B cell (primary cell): ENCODE results near the gene PRRT3. TPM values are rescaled to one million over a fixed set of nuclear protein-coding genes. Genes with fewer than 3 reads are reported as not detected.

Experiments used
- ATAC-seq: fragments of 200-7000 bp; cut with Tn5 transposase; one replicate; pipeline ENCODE4 v1.10.0; 2021; ENCODE audit warnings: low read depth, mild to moderate bottlenecking, moderate number of reproducible peaks, moderate library complexity
- CTCF ChIA-PET: fragments of 350-600 bp; sonication (Branson Sonifier 250); formaldehyde crosslinking; loops from one replicate; lab custom pipeline; 2021; ENCODE audit warnings: antibody characterized with exemption, inconsistent platforms; lab: Charles Lee
- POLR2A ChIA-PET: fragments of 350-600 bp; sonication (Branson Sonifier 250); formaldehyde crosslinking; loops from one replicate; lab custom pipeline; 2021; ENCODE audit warnings: antibody characterized with exemption; lab: Charles Lee
- DNase-seq: peaks from one replicate; pipeline ENCODE4 v3.0.0; 2013
- H2AFZ ChIP-seq: 2 replicates; pipeline ENCODE4 v1.6.1; 2012; ENCODE audit warnings: mild to moderate bottlenecking, low read depth, low read length; ENCODE audit not compliant: insufficient read depth, poor library complexity, severe bottlenecking
- H3K27ac ChIP-seq, 2 donors: 1 replicate in 1 of 2; 2 replicates in 1 of 2; pipeline ENCODE4 v1.5.1; 2012 to 2013; ENCODE audit warnings: low read length in 2 of 2, mild to moderate bottlenecking in 2 of 2, moderate library complexity in 1 of 2
- H3K27me3 ChIP-seq, 4 experiments: fragments of 200-600 bp in 1 of 4; sonication (generic) in 1 of 4; replicated peaks in 1 of 4; 1 replicate in 2 of 4; 2 replicates in 2 of 4; pipeline versions ENCODE4 v1.6.1 to v1.7.0; 2013 to 2016; ENCODE audit warnings: low read length in 3 of 4, mild to moderate bottlenecking in 2 of 4, mixed read lengths in 1 of 4, moderate library complexity in 1 of 4; ENCODE audit not compliant: insufficient read depth in 4 of 4, control insufficient read depth in 3 of 4; ENCODE audit errors: control extremely low read depth in 1 of 4
- H3K36me3 ChIP-seq, 2 experiments: replicated peaks in 1 of 2; 1 replicate in 1 of 2; 2 replicates in 1 of 2; pipeline versions ENCODE4 v1.6.1 to v1.7.1; 2013; ENCODE audit warnings: low read length in 1 of 2; ENCODE audit not compliant: insufficient read depth in 2 of 2, control insufficient read depth in 1 of 2; ENCODE audit errors: control extremely low read depth in 1 of 2, extremely low read depth in 1 of 2
- H3K4me1 ChIP-seq, 2 donors: fragments of 200-600 bp in 1 of 2; sonication (generic) in 1 of 2; 1 replicate in 1 of 2; 2 replicates in 1 of 2; pipeline versions ENCODE4 v1.5.1 to v1.6.1; 2013 to 2017; ENCODE audit warnings: low read length in 2 of 2; ENCODE audit not compliant: control insufficient read depth in 2 of 2, insufficient read depth in 2 of 2
- H3K4me2 ChIP-seq: replicated peaks from 2 replicates; pipeline ENCODE3; 2012; ENCODE audit warnings: mild to moderate bottlenecking, low read depth, low read length; ENCODE audit not compliant: poor library complexity, severe bottlenecking
- H3K4me3 ChIP-seq, 5 experiments: fragments of 200-600 bp in 1 of 5; sonication (generic) in 1 of 5; 1 replicate in 3 of 5; 2 replicates in 2 of 5; pipeline versions ENCODE4 v1.5.1 to v1.7.0; 2011 to 2016; ENCODE audit warnings: low read length in 4 of 5, mild to moderate bottlenecking in 4 of 5, low read depth in 2 of 5, control low read depth in 1 of 5, moderate library complexity in 1 of 5; ENCODE audit not compliant: insufficient read depth in 1 of 5; ENCODE audit errors: control extremely low read depth in 1 of 5, extremely low read depth in 1 of 5
- H3K79me2 ChIP-seq: fragments of 200-600 bp; sonication (generic); one replicate; pipeline ENCODE4 v1.6.0; 2016; ENCODE audit warnings: low read length; ENCODE audit not compliant: control insufficient read depth, insufficient read depth
- H3K9ac ChIP-seq: fragments of 200-600 bp; sonication (generic); 2 replicates; pipeline ENCODE4 v1.6.1; 2017; ENCODE audit warnings: mild to moderate bottlenecking, low read length, moderate library complexity
- H3K9me3 ChIP-seq, 3 donors: one replicate each; pipeline versions ENCODE4 v1.6.1 to v1.7.1; 2013; ENCODE audit warnings: low read length in 2 of 3; ENCODE audit not compliant: control insufficient read depth in 2 of 3, insufficient read depth in 1 of 3; ENCODE audit errors: control extremely low read depth in 1 of 3
- H4K20me1 ChIP-seq: 2 replicates; pipeline ENCODE4 v1.6.0; 2012; ENCODE audit warnings: mild to moderate bottlenecking, low read length; ENCODE audit not compliant: insufficient read depth, control insufficient read depth, poor library complexity, severe bottlenecking
- H3K27ac Mint-ChIP-seq: one replicate; pipeline ENCODE4 v1.8.0; 2021; ENCODE audit warnings: mixed read lengths
- H3K27me3 Mint-ChIP-seq: one replicate; pipeline ENCODE4 v1.8.0; 2021; ENCODE audit warnings: mixed read lengths
- H3K4me1 Mint-ChIP-seq: one replicate; pipeline ENCODE4 v1.8.0; 2021; ENCODE audit warnings: mixed read lengths
- H3K4me3 Mint-ChIP-seq: one replicate; pipeline ENCODE4 v1.8.0; 2021; ENCODE audit warnings: mixed read lengths
- H3K9me3 Mint-ChIP-seq: one replicate; pipeline ENCODE4 v1.8.0; 2022; ENCODE audit warnings: mixed read lengths; ENCODE audit not compliant: insufficient read depth
- CTCF ChIP-seq: fragments of 200-600 bp; IDR thresholded peaks from one replicate; pipeline ENCODE4 v1.8.0; 2022; ENCODE audit warnings: antibody characterized with exemption, mild to moderate bottlenecking
- EZH2 ChIP-seq: IDR thresholded peaks from 2 replicates; pipeline ENCODE4 v1.6.1; 2012; ENCODE audit warnings: borderline replicate concordance, low read depth, mild to moderate bottlenecking, moderate library complexity, low read length; ENCODE audit not compliant: insufficient read depth, poor library complexity, severe bottlenecking
- WGBS: methylation state at CpG from one replicate; pipeline ENCODE4 v1.1.5; 2013; ENCODE audit warnings: missing lambda C conversion rate; ENCODE audit not compliant: insufficient coverage; 5-methylcytosine and 5-hydroxymethylcytosine counted together
- intact Hi-C: fragments of 100-400 bp; cut with micrococcal nuclease; formaldehyde crosslinking; loops from one replicate; pipeline ENCODE4 v1.10.0; 2022
- polyA plus RNA-seq: library from polyadenylated mRNA; depleted of rRNA; stranded (reverse); fragments of >200 nt; gene quantifications from 2 replicates; pipeline ENCODE4 v1.2.3, GENCODE V29; 2012
- total RNA-seq, 2 donors: library from RNA; stranded (reverse); fragments of 120-200 nt in 1 of 2; gene quantifications; 1 replicate in 1 of 2; 2 replicates in 1 of 2; pipeline versions ENCODE4 v1.2.3 to v1.2.4, GENCODE V29; 2013 to 2022

PRRT3 gene
- total and polyA plus RNA-seq, 2 donors (not counting 1 experiment from before 2014, with no cell fraction given), result 1.7 to 3.9 TPM

- CTCF ChIA-PET, result interaction anchor here (1.0 kb wide), 1 partner anchor 31 kb away, joined by 3 read pairs; no protein-coding TSS in a partner anchor
- ATAC-seq, result no peak
Measured at GRCh38 chr3:9976721-9977709, 24.8 kb upstream of the PRRT3 start.

More at GRCh38 chr3:9976721-9977709, 24.8 kb upstream of the PRRT3 start:
- Mint-ChIP-seq H3K27me3 (no peaks in the 10 kb centered on the region), H3K4me1 (peaks cover 5% of the 10 kb centered on the region), H3K9me3 (no peaks in the 10 kb centered on the region), H3K27ac (no peak overlapping the region), H3K4me3 (no peak overlapping the region)
- no peaks in the 10 kb centered on the region for H3K9me3 ChIP-seq
- H3K9ac ChIP-seq, result no peak overlapping the region
- no peaks in the 10 kb centered on the region for H3K27me3 ChIP-seq
- peaks cover 15% of the 10 kb centered on the region for H4K20me1 ChIP-seq
- H3K4me2 ChIP-seq, result no peak overlapping the region
- POLR2A ChIA-PET, result interaction anchor here (0.7 kb wide), 1 partner anchor 75 kb away, joined by 4 read pairs; no protein-coding TSS in a partner anchor
- peaks cover 11 to 52% of the 10 kb centered on the region in 2 experiments for H3K36me3 ChIP-seq
- intact Hi-C loops, result no loop called here
- WGBS, result 90% methylated on average over 2 of the region's 7 CpGs
- H3K4me3 ChIP-seq, result no peak overlapping the region
- no peak overlapping the region for H2AFZ ChIP-seq
- H3K79me2 ChIP-seq, result peaks cover 20% of the 10 kb centered on the region
- no peak overlapping the region for H3K27ac ChIP-seq
- no peak for DNase-seq
- H3K4me1 ChIP-seq, result no peaks in the 10 kb centered on the region
- TF ChIP-seq EZH2 (no peak), CTCF (no peak)
